Stimulated activated CD4-positive, alpha-beta T cell treated with anti-CD3 and anti-CD28 coated beads, Interleukin-12 subunit alpha, Interleukin-12 subunit beta, amount 100 ng/mL, for 24 hours (primary cell): ENCODE results near the gene THBS2.
"Not testable (repeated sequence)": the region's sequence is repeated elsewhere in the genome, so short reads cannot be mapped to it uniquely, and the experiment has no call there.

Experiments used
- DNase-seq, 2 experiments: peaks; one replicate each; pipeline ENCODE4 v3.0.0-alpha.2; 2020; ENCODE audit warnings: low read depth in 2 of 2

The THBS2 gene

DNA sequence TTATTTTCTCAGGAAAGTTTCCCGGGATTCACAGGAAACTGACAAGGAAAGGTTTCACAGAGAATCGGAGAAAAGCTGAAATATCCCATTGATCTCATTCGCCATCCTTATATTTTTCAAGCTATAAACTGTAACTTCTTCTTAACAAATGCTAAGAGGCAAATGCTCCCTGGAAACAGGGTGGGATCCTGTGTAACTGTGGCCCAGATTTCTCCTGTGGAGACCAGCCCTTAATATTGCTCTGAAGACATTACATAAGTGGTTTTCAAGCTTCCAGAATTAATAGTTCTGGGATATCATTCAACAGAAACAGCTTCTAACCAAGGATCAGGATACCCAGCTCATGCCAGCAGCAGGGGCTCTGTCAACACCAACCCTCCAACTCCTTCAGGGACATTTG is 69.2 kb downstream of the THBS2 start:
- DNase-seq = no peak

- DNase-seq = no peak
These were observed 70.4 kb downstream of the THBS2 start for GRCh38 chr6:169183233-169183632.

- DNase-seq = not testable (repeated sequence)
These were observed 73.8 kb downstream of the THBS2 start for GRCh38 chr6:169179831-169180230.

DNA sequence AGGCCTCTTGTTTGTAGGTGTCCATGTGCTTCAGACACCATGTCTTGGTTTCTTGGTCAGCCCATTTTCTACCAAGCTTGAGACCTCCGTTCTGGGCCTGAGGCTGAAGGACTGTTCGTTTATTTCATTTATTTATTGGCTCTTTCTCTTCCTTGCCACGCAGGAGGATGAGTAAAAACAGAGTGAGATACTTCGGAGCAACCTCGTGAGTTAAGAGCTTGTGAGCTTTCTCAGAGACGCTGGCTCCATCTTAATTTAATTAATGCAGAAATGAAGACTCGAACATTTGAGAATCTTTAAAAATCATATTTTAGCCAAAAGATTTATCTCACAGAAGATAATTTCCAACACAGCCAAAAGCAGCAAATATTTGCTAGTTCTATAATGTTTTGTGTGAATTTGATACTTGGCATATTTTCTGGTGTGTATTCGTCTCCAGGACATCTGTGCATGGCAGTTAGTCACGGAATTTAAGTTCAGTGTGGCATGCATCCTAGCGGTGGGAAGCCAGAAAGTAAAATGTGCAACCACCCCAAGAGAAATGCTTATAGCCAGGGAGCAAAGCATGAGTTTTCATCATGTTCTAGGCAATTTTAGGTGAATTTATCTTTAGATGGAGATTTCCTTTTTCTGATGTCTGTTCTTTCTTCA is 76.0 kb downstream of the THBS2 start:
- no peak for DNase-seq

- no peak for DNase-seq
These were observed 77.2 kb downstream of the THBS2 start for GRCh38 chr6:169176361-169176991.

GRCh38 chr6:169175360-169175887 is 78.2 kb downstream of the THBS2 start:
- no peak for DNase-seq

GRCh38 chr6:169174516-169175359 is 78.9 kb downstream of the THBS2 start:
- DNase-seq = no peak

DNA sequence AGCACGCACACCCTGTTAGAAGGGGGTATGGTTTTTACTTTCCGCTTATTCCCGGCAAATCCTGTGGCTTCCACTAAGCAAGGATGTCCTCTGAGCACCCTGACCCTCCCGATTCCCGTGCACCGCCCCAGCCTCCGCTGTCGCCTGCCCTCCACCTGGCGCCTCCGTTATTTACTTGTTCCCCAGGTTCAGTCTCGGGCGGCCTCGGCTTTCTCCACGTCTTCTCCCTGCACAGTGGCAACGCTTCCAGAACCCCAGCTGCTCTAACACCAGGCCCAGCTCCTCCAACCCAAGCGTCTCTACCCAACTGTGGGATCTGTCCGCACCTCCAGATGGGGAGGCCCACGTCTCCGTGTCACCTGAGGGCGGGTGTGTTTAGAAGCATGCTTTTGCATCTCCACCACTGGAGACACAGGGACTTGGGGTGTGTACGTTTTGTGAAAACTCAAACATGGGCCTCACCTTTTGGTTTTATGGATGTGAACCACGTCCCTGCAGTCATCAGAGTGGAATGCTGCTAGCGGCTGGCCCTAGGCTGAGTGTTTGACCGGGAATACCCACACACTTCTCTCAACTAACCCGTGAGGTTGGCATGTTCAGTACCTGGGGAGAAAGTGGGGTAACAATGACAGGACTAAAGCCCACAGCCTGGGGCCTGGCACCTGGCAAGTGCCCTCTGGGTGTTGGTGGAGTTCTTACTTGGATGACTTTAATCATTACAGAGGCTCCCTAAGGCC is 79.9 kb downstream of the THBS2 start:
- DNase-seq = no peak

DNA sequence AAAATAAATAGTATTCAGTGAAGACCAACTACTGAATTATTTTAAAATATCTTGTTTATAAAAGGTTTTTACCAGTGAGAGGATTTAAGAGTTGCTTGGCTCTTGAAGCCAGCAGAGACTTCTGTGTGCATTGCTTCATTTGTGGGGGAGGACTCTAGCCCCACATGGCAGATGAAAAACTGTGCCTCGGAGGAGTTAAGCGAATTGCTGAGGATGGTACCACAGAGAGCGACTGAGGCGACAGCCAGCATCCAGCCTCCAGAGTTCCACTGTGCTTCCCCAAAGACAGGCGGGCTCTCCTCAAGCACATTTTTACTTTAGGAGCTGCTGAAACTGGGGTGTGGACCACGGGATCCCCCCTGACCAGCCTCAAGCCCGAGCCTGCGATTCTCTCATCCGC is 80.7 kb downstream of the THBS2 start:
- DNase-seq = no peak

DNA sequence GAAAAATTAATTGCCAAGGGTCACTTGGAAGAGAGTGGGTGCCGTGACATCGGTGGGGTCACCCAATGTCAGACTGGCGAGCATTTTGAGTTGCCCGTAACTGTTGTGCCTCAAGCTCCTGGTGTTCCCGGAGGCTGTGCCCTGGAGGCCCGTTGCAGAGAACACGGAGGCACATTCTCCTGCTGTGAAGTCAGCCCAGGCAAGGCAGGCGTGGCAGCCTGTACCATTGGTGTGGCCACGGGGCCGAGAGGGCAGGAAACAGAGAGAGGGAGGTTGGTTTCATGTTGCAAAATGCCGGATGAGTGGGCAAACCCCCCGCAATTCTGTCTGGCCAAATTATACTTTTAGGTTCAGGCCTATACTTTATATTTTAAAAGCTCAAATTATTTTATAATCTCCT is 81.2 kb downstream of the THBS2 start:
- DNase-seq = no peak

GRCh38 chr6:169171951-169172350 is 81.7 kb downstream of the THBS2 start:
- no peak for DNase-seq

DNA sequence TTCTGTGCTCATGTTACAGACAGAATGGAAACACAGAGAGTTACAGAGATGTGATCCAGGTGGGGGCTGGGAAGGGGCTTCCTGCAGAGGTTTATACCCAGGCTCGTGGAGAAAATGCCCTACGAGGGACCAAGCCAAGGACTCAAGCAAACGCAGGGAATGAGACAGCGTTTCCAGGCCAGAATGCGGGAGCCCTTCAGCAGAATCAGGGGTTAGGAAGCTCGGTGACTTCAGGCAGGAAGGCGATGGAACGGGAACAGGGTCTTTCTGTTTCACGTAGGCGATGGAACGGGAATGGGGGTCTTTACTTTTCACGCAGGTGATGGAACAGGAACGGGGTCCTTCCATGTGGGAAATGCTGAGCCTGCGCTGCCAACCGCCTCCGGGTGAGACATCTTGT is 82.6 kb downstream of the THBS2 start:
- no peak for DNase-seq

GRCh38 chr6:169170583-169170955 is 83.1 kb downstream of the THBS2 start:
- no peak for DNase-seq

DNA sequence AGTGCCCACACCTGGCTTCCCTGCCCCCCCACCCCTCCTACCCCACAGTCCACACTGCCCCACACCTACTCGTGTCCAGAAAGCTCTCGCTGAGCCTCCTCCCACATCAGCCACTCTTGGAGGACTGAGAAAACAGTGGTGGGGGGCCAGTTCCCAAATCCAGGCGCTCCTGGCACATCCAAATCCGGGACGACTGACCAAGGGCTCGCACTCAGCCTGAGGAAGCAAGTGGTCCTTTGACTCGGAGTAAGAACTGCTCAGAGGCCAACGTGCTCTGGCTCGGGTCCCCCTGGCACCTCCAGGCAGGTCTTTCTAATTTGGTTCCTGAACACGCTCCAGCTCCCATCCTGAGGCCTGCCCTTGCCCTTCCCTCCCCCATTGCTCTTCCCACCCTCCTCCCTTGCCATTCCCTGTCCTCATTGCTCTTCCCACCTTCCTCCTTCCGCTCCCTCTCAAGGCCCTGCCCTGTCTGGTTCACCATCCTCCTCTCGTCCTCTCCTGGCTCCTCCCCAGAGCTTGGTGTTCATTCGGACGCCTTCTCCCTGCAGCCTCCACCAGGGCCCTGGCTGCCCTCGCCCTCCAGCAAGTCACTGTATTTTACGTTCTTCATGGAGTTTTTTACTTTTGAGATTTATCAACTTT is 83.6 kb downstream of the THBS2 start:
- DNase-seq = no peak

GRCh38 chr6:169169375-169169774 is 84.3 kb downstream of the THBS2 start:
- DNase-seq = no peak

GRCh38 chr6:169168706-169169105 is 84.9 kb downstream of the THBS2 start:
- no peak for DNase-seq

GRCh38 chr6:169168302-169168630 is 85.4 kb downstream of the THBS2 start:
- DNase-seq = no peak

DNA sequence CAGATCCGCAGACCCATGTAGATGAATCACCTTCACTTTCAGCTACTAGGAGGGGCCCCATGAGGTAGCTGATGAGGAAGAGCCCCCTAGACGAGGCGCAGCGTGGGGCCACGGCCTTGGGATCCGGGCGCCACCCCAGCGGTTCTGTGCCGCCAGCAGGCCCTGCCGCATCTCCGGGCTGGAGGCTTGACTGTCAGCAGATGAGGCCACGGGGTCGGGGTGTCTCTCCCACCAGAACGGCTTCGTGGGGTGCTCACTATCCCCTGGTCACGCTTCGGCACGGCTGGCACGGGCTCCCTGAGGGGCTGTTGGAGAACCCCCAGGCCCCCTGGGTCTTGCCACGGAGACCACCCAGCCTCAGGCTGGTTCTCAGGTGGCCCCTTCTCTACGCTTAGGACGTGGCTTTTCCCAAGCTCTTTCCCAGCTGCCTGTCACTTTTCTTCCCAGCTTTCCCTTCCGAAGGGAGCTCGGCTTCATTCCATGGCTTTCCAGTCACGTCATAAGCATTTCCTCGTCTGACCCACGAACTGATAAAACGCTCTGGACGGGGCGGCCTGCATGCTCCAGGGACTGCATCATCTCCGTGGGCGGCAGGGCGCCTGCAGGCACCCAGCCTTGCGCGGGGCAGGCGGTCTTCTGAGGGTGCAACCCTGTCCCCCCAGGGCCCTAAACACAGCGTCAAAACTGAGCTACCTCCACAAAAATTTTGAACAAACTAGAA is 85.9 kb downstream of the THBS2 start:
- no peak for DNase-seq

- no peak for DNase-seq
These were observed 86.6 kb downstream of the THBS2 start for GRCh38 chr6:169166896-169167580.
